ENCODE measurements around the gene DNMT3L.
"Not testable (repeated sequence)": the region's sequence is repeated elsewhere in the genome, so short reads cannot be mapped to it uniquely, and the experiment has no call there.

Gene DNMT3L

GRCh38 chr21:44288251-44289110 is 26.8 kb upstream of the DNMT3L start:
- TF ChIP-seq CTCF (IDR thresholded peaks at IDR 0.05; ENCODE audit: extremely low read depth, missing control alignments), result no peak
- no peak for DNase-seq (ENCODE audit: low spot score)

- TF ChIP-seq CTCF (IDR thresholded peaks at IDR 0.05; ENCODE audit: extremely low read depth, missing control alignments), result no peak
- DNase-seq (ENCODE audit: low spot score), result no peak
These were observed 25.3 kb upstream of the DNMT3L start for GRCh38 chr21:44286716-44287632.

- no peak for TF ChIP-seq CTCF (IDR thresholded peaks at IDR 0.05; ENCODE audit: extremely low read depth, missing control alignments)
- no peak for DNase-seq (ENCODE audit: low spot score)
These were observed 24.5 kb upstream of the DNMT3L start for GRCh38 chr21:44286086-44286715.

- no peak for DNase-seq (ENCODE audit: low spot score)
- no peak for TF ChIP-seq CTCF (IDR thresholded peaks at IDR 0.05; ENCODE audit: extremely low read depth, missing control alignments)
These were observed 23.7 kb upstream of the DNMT3L start, which contains the start of gene AIRE for GRCh38 chr21:44285138-44285992. Gene AIRE (plus strand): TSS chr21:44285876. CDS start chr21:44286007, 131 bp downstream.

- no peak for DNase-seq (ENCODE audit: low spot score)
- TF ChIP-seq CTCF (IDR thresholded peaks at IDR 0.05; ENCODE audit: extremely low read depth, missing control alignments), result no peak
These were observed 22.3 kb upstream of the DNMT3L start for GRCh38 chr21:44283948-44284347.

GRCh38 chr21:44283211-44283785 is 21.6 kb upstream of the DNMT3L start:
- not testable (repeated sequence) for DNase-seq (ENCODE audit: low spot score)
